HepG2 (cell line): ENCODE measurements around the gene EIF4ENIF1.

Experiments
- ADNP ChIP-seq: sonication (generic); formaldehyde crosslinking; IDR thresholded peaks from 2 replicates; pipeline ENCODE4 v1.4.0; 2020; ENCODE audit warnings: missing genetic modification reagents
- TF ChIP-seq, protein P1 (sequence below): sonication (generic); formaldehyde crosslinking; IDR thresholded peaks from 2 replicates; pipeline ENCODE4 v1.5.0; 2020; ENCODE audit warnings: mild to moderate bottlenecking, missing genetic modification reagents, moderate library complexity
- TF ChIP-seq, protein P2 (sequence below), 2 experiments: sonication (generic) in 1 of 2; formaldehyde crosslinking in 1 of 2; IDR thresholded peaks; 2 replicates each; pipeline versions ENCODE4 v1.5.1 to v1.6.1; 2011 to 2020; ENCODE audit warnings: borderline replicate concordance in 1 of 2, low read depth in 1 of 2, low read length in 1 of 2, mild to moderate bottlenecking in 1 of 2, missing genetic modification reagents in 1 of 2, moderate library complexity in 1 of 2
- TF ChIP-seq, protein P3 (sequence below): sonication (generic); formaldehyde crosslinking; IDR thresholded peaks from 2 replicates; pipeline ENCODE4 v1.8.1; 2023; ENCODE audit warnings: mild to moderate bottlenecking, moderate library complexity, missing genetic modification reagents

DNA sequence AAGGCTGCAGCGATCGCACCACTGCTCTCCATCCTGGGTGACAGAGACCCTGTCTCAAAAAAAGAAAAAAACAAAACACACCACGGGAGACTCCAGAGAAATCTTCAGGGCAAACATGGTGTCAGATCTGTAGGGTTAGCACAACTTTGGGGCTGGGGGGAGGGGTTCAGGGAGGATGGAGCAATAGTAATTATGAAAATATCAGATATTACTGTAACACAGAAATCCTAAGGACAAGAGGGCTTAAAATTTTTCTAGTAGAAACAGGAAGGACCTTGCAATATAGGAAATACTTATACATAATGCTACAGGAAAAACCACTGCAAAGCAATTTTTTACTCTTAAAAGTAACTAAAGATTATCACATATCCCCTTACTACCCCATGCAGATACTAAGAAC, 13.8 kb downstream of the EIF4ENIF1 start:
- TF ChIP-seq, protein P1, sequence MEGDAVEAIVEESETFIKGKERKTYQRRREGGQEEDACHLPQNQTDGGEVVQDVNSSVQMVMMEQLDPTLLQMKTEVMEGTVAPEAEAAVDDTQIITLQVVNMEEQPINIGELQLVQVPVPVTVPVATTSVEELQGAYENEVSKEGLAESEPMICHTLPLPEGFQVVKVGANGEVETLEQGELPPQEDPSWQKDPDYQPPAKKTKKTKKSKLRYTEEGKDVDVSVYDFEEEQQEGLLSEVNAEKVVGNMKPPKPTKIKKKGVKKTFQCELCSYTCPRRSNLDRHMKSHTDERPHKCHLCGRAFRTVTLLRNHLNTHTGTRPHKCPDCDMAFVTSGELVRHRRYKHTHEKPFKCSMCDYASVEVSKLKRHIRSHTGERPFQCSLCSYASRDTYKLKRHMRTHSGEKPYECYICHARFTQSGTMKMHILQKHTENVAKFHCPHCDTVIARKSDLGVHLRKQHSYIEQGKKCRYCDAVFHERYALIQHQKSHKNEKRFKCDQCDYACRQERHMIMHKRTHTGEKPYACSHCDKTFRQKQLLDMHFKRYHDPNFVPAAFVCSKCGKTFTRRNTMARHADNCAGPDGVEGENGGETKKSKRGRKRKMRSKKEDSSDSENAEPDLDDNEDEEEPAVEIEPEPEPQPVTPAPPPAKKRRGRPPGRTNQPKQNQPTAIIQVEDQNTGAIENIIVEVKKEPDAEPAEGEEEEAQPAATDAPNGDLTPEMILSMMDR (CRISPR knock-in tag): no peak
- TF ChIP-seq, protein P2, sequence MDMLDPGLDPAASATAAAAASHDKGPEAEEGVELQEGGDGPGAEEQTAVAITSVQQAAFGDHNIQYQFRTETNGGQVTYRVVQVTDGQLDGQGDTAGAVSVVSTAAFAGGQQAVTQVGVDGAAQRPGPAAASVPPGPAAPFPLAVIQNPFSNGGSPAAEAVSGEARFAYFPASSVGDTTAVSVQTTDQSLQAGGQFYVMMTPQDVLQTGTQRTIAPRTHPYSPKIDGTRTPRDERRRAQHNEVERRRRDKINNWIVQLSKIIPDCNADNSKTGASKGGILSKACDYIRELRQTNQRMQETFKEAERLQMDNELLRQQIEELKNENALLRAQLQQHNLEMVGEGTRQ (IDR thresholded peaks at IDR 0.05; ENCODE audit: low read depth, low read length): no peak
- TF ChIP-seq, protein P2 (CRISPR knock-in tag; IDR thresholded peaks at IDR 0.05; ENCODE audit: borderline replicate concordance): no peak
- TF ChIP-seq ADNP: no peak
- TF ChIP-seq, protein P3, sequence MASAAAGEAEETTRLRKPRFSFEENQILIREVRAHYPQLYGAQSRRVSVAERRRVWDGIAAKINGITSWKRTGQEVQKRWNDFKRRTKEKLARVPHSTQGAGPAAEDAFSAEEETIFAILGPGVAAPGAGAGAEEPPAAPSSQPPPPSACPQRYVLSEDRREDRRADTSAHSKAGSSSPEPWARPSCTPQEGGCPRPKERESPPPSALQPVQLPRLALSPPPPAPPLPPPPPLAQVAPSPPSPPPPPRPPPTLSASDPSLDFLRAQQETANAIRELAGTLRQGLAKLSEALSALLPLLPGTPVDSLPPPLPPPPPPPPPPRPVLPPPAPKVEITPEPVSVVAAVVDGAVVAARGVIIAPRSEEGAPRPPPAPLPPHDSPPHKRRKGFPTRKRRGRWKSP (CRISPR knock-in tag): no peak
